WTC11 (cell line): Measurements from ENCODE around the gene PCBP3.

ENCODE experiments used
- NR2C2 ChIP-seq: sonication (generic); formaldehyde crosslinking; IDR thresholded peaks from 2 replicates; pipeline ENCODE4 v1.8.0; 2022; ENCODE audit warnings: mild to moderate bottlenecking, missing genetic modification reagents
- RELA ChIP-seq: sonication (generic); formaldehyde crosslinking; IDR thresholded peaks from 2 replicates; pipeline ENCODE4 v1.8.1; 2022; ENCODE audit warnings: missing genetic modification reagents, mild to moderate bottlenecking, borderline replicate concordance
- SP1 ChIP-seq: sonication (generic); formaldehyde crosslinking; conservative IDR thresholded peaks from 2 replicates; pipeline ENCODE4 v1.8.1; 2022; ENCODE audit warnings: missing genetic modification reagents
- TEAD1 ChIP-seq: sonication (generic); formaldehyde crosslinking; IDR thresholded peaks from 2 replicates; pipeline ENCODE4 v1.8.0; 2022; ENCODE audit warnings: mild to moderate bottlenecking, missing genetic modification reagents
- TF ChIP-seq, protein P1 (sequence below): fragments of 200-600 bp; IDR thresholded peaks from 2 replicates; pipeline ENCODE4 v1.8.0; 2022; ENCODE audit warnings: antibody characterized with exemption
- TF ChIP-seq, protein P2 (sequence below): sonication (generic); formaldehyde crosslinking; IDR thresholded peaks from 2 replicates; pipeline ENCODE4 v1.8.1; 2023; ENCODE audit warnings: mild to moderate bottlenecking, missing genetic modification reagents, borderline replicate concordance

DNA sequence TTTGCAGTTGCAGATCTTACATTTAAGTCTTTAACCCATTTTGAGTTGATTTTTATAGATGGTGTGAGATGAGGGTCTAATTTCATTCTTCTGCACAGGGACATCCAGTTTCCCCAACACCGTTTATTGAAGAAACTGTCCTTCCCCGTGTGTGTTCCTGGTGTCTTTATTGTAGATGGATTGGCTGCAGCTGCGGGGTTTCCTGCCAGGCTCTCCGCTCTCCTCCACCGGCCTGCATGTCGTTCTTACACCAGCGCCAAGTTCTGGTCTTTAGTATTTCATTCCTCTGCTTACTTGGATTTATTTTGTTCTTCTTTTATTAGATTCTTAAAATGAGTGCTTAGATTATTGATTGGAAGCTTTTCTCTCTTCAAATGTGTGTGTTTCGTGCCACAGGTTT is 239.1 kb downstream of the PCBP3 start:
- TF ChIP-seq NR2C2 (no peak), SP1 (no peak), TEAD1 (no peak), RELA (no peak)
- TF ChIP-seq, protein P1, sequence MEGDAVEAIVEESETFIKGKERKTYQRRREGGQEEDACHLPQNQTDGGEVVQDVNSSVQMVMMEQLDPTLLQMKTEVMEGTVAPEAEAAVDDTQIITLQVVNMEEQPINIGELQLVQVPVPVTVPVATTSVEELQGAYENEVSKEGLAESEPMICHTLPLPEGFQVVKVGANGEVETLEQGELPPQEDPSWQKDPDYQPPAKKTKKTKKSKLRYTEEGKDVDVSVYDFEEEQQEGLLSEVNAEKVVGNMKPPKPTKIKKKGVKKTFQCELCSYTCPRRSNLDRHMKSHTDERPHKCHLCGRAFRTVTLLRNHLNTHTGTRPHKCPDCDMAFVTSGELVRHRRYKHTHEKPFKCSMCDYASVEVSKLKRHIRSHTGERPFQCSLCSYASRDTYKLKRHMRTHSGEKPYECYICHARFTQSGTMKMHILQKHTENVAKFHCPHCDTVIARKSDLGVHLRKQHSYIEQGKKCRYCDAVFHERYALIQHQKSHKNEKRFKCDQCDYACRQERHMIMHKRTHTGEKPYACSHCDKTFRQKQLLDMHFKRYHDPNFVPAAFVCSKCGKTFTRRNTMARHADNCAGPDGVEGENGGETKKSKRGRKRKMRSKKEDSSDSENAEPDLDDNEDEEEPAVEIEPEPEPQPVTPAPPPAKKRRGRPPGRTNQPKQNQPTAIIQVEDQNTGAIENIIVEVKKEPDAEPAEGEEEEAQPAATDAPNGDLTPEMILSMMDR, result no peak
- TF ChIP-seq, protein P2, sequence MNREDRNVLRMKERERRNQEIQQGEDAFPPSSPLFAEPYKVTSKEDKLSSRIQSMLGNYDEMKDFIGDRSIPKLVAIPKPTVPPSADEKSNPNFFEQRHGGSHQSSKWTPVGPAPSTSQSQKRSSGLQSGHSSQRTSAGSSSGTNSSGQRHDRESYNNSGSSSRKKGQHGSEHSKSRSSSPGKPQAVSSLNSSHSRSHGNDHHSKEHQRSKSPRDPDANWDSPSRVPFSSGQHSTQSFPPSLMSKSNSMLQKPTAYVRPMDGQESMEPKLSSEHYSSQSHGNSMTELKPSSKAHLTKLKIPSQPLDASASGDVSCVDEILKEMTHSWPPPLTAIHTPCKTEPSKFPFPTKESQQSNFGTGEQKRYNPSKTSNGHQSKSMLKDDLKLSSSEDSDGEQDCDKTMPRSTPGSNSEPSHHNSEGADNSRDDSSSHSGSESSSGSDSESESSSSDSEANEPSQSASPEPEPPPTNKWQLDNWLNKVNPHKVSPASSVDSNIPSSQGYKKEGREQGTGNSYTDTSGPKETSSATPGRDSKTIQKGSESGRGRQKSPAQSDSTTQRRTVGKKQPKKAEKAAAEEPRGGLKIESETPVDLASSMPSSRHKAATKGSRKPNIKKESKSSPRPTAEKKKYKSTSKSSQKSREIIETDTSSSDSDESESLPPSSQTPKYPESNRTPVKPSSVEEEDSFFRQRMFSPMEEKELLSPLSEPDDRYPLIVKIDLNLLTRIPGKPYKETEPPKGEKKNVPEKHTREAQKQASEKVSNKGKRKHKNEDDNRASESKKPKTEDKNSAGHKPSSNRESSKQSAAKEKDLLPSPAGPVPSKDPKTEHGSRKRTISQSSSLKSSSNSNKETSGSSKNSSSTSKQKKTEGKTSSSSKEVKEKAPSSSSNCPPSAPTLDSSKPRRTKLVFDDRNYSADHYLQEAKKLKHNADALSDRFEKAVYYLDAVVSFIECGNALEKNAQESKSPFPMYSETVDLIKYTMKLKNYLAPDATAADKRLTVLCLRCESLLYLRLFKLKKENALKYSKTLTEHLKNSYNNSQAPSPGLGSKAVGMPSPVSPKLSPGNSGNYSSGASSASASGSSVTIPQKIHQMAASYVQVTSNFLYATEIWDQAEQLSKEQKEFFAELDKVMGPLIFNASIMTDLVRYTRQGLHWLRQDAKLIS (CRISPR knock-in tag), result no peak
